Epithelial cell of proximal tubule (primary cell): ENCODE data around the gene QSOX2. TPM values are rescaled to one million over a fixed set of nuclear protein-coding genes. Genes with fewer than 3 reads are reported as not detected.

Experiments
- DNase-seq: peaks from one replicate; pipeline ENCODE4 v3.0.0-alpha.2; 2011; ENCODE audit warnings: low read depth
- H3K4me3 ChIP-seq: 2 replicates; pipeline ENCODE4 v1.5.1; 2011; ENCODE audit warnings: low read depth, mild to moderate bottlenecking, low read length
- CTCF ChIP-seq: conservative IDR thresholded peaks from 2 replicates; pipeline ENCODE4 v1.5.1; 2012; ENCODE audit warnings: low read depth, mild to moderate bottlenecking, low read length
- total RNA-seq: library from RNA; depleted of rRNA; stranded (reverse); fragments of >200 nt; gene quantifications from 2 replicates; pipeline ENCODE4 v1.2.3, GENCODE V29; 2015

The QSOX2 gene
- total RNA-seq, 1 donor from 2014 or later = 17.8 TPM

GRCh38 chr9:136233411-136233810 is 12.2 kb downstream of the QSOX2 start:
- no peak for TF ChIP-seq CTCF
- no peak for DNase-seq
- no peak overlapping the region for H3K4me3 ChIP-seq

GRCh38 chr9:136232969-136233368 is 12.6 kb downstream of the QSOX2 start:
- DNase-seq = no peak
- TF ChIP-seq CTCF = no peak
- no peak overlapping the region for H3K4me3 ChIP-seq

GRCh38 chr9:136231478-136232297 is 13.9 kb downstream of the QSOX2 start:
- DNase-seq = no peak
- no peak for TF ChIP-seq CTCF
- H3K4me3 ChIP-seq = no peak overlapping the region

- no peak for DNase-seq
- TF ChIP-seq CTCF = no peak
- no peak overlapping the region for H3K4me3 ChIP-seq
Observed at GRCh38 chr9:136230773-136231172, 14.8 kb downstream of the QSOX2 start.

- no peak for DNase-seq
- no peak overlapping the region for H3K4me3 ChIP-seq
- TF ChIP-seq CTCF = no peak
Observed at GRCh38 chr9:136230365-136230764, 15.2 kb downstream of the QSOX2 start.

GRCh38 chr9:136229096-136230065 is 16.2 kb downstream of the QSOX2 start:
- DNase-seq = no peak
- H3K4me3 ChIP-seq = no peak overlapping the region
- TF ChIP-seq CTCF = no peak
